Lower lobe of right lung (tissue), 2 donors: ENCODE data around the gene ZNF223. TPM values are rescaled to one million over a fixed set of nuclear protein-coding genes. Genes with fewer than 3 reads are reported as not detected.

Experiments
- ATAC-seq, 2 donors: fragments of 200-7000 bp; cut with Tn5 transposase; one replicate each; pipeline ENCODE4 v1.9.1; 2020 to 2022; ENCODE audit warnings: mild to moderate bottlenecking in 2 of 2, moderate library complexity in 2 of 2
- DNase-seq: peaks from one replicate; pipeline ENCODE4 v3.0.0-alpha.2; 2020
- H3K27ac ChIP-seq: fragments of 200-600 bp; one replicate; pipeline ENCODE4 v1.8.0; 2022
- H3K27me3 ChIP-seq: fragments of 200-600 bp; one replicate; pipeline ENCODE4 v1.8.0; 2022; ENCODE audit warnings: low read depth
- H3K36me3 ChIP-seq: fragments of 200-600 bp; one replicate; pipeline ENCODE4 v1.8.0; 2022; ENCODE audit warnings: mild to moderate bottlenecking
- H3K4me1 ChIP-seq: fragments of 200-600 bp; one replicate; pipeline ENCODE4 v1.8.0; 2022
- H3K4me3 ChIP-seq: fragments of 200-600 bp; one replicate; pipeline ENCODE4 v1.8.0; 2022; ENCODE audit warnings: mild to moderate bottlenecking
- H3K9me3 ChIP-seq: fragments of 200-600 bp; one replicate; pipeline ENCODE4 v1.8.0; 2022
- CTCF ChIP-seq: fragments of 200-600 bp; IDR thresholded peaks from one replicate; pipeline ENCODE4 v1.8.0; 2022; ENCODE audit warnings: antibody characterized with exemption, mild to moderate bottlenecking
- intact Hi-C: fragments of 100-400 bp; cut with DNase I; formaldehyde crosslinking; loops from one replicate; pipeline ENCODE4 v1.11.0; 2022
- long read RNA-seq: library from polyadenylated mRNA; unstranded; transcript quantifications from one replicate; pipeline ENCODE4 v2.0.0, GENCODE V29; 2021
- total RNA-seq: library from RNA; stranded (reverse); fragmentation: NEBNext Ultra II Directional; extraction: Animal tissue kit (Norgen Biotek cat#: 25700); gene quantifications from one replicate; pipeline ENCODE4 v1.2.1, GENCODE V29; 2021
- donor health status: DM: no; HTN: yes; CAD: no; lungs with severe emphysema.

Gene ZNF223
- 5.7 TPM for total RNA-seq
- long read RNA-seq, partial matches to known transcripts = 1 of 7 reads
- long read RNA-seq, other reads (novel, unspliced or antisense) = 4 of 7 reads

GRCh38 chr19:44051650-44052402 is at the start of gene ZNF223:
ZNF223 (plus strand) TSS chr19:44052036; CDS start chr19:44055177, 3,141 bp downstream.
- peak within 1 kb of the TSS; percentile 72 for H3K4me3 ChIP-seq
- no peaks in the 10 kb centered on the region for H3K36me3 ChIP-seq
- DNase-seq = peak; percentile 95
- H3K27me3 ChIP-seq = no peaks in the 10 kb centered on the region
- H3K4me1 ChIP-seq = peaks cover 17% of the 10 kb centered on the region
- peak within 1 kb of the TSS; percentile 72 for H3K27ac ChIP-seq
- ATAC-seq = peak; percentile 100
- intact Hi-C loops = no loop called here
- TF ChIP-seq CTCF = no peak
- no peaks in the 10 kb centered on the region for H3K9me3 ChIP-seq

- intact Hi-C loops = no loop called here
Measured at GRCh38 chr19:44002212-44002565, 49.6 kb upstream of the ZNF223 start.

GRCh38 chr19:44002566-44003460 is 49.0 kb upstream of the ZNF223 start, which contains the start of gene ZNF230:
ZNF230 (plus strand) TSS chr19:44002957; CDS start chr19:44007079, 4,122 bp downstream.
- TF ChIP-seq CTCF = no peak
- intact Hi-C loops = no loop called here
- Histone ChIP-seq H3K4me3 (peak within 1 kb of the TSS; percentile 85), H3K27me3 (no peaks in the 10 kb centered on the region), H3K27ac (peak within 1 kb of the TSS; percentile 78), H3K9me3 (peaks cover 26% of the 10 kb centered on the region), H3K4me1 (peaks cover 16% of the 10 kb centered on the region), H3K36me3 (peaks cover 6% of the 10 kb centered on the region)
- ATAC-seq = peak; percentile 100
- DNase-seq = peak; percentile 92

More at GRCh38 chr19:44002212-44002565, 49.6 kb upstream of the ZNF223 start:
- DNase-seq = no peak
- H3K27ac ChIP-seq = peak overlapping the region; percentile 78
- H3K9me3 ChIP-seq = peaks cover 27% of the 10 kb centered on the region
- H3K36me3 ChIP-seq = peaks cover 5% of the 10 kb centered on the region
- no peak for TF ChIP-seq CTCF
- H3K4me3 ChIP-seq = peak overlapping the region; percentile 85
- ATAC-seq = no peak
- H3K27me3 ChIP-seq = no peaks in the 10 kb centered on the region
- H3K4me1 ChIP-seq = peaks cover 16% of the 10 kb centered on the region

GRCh38 chr19:44003461-44004009 is 48.3 kb upstream of the ZNF223 start:
- Histone ChIP-seq H3K4me3 (peak overlapping the region; percentile 85), H3K27me3 (no peaks in the 10 kb centered on the region), H3K27ac (peak overlapping the region; percentile 78), H3K36me3 (peaks cover 13% of the 10 kb centered on the region), H3K9me3 (peaks cover 26% of the 10 kb centered on the region), H3K4me1 (peaks cover 16% of the 10 kb centered on the region)
- DNase-seq (peak; percentile 45), ATAC-seq (peak; percentile 4 to 35)
- no peak for TF ChIP-seq CTCF
- intact Hi-C loops = no loop called here

GRCh38 chr19:44005973-44006372 is 45.9 kb upstream of the ZNF223 start:
- intact Hi-C loops = no loop called here
- H3K36me3 ChIP-seq = peaks cover 38% of the 10 kb centered on the region
- no peak for TF ChIP-seq CTCF
- H3K27ac ChIP-seq = no peak overlapping the region
- H3K27me3 ChIP-seq = no peaks in the 10 kb centered on the region
- H3K4me3 ChIP-seq = no peak overlapping the region
- ATAC-seq (no peak), DNase-seq (no peak)
- H3K9me3 ChIP-seq = peaks cover 45% of the 10 kb centered on the region
- peaks cover 16% of the 10 kb centered on the region for H3K4me1 ChIP-seq
